ENCODE results near the gene MAML1.
"Not testable (repeated sequence)": the region's sequence is repeated elsewhere in the genome, so short reads cannot be mapped to it uniquely, and the experiment has no call there.

DNA sequence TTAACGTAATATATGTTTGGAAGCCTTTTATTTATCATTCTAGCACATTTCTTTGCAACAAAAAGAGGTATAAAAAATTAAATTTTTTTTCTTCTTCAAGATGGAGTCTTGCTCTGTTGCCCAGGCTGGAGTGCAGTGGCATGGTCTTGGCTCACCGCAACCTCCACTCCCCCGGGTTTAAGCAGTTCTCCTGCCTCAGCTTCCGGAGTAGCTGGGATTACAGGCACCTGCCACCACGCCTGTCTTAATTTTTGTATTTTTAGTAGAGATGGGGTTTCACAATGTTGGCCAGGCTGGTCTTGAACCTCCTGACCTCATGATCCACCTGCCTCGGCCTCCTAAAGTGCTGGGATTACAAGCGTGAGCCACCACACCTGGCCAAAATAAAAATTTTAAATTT is 11.5 kb downstream of the MAML1 start:
- TF ChIP-seq CTCF (IDR thresholded peaks at IDR 0.05); EZH2 (IDR thresholded peaks at IDR 0.05; ENCODE audit: borderline replicate concordance, insufficient read depth, low read depth, low read length, poor library complexity, severe bottlenecking): not testable (repeated sequence)

Data from B cell (primary cell).